Activated CD8-positive, alpha-beta T cell treated with anti-CD3 and anti-CD28 coated beads for 36 hours (primary cell): ENCODE data around the gene VSTM2B. TPM values are rescaled to one million over a fixed set of nuclear protein-coding genes. Genes with fewer than 3 reads are reported as not detected.

Experiments used
- ATAC-seq: fragments of 200-7000 bp; cut with Tn5 transposase; one replicate; pipeline ENCODE4 v1.10.0; 2021; ENCODE audit warnings: mild to moderate bottlenecking, moderate library complexity
- CTCF ChIA-PET: fragments of 350-600 bp; sonication (Branson Sonifier 250); formaldehyde crosslinking; loops from one replicate; lab custom pipeline; 2021; ENCODE audit warnings: antibody characterized with exemption; lab: Charles Lee
- POLR2A ChIA-PET: fragments of 350-600 bp; sonication (Branson Sonifier 250); formaldehyde crosslinking; loops from one replicate; lab custom pipeline; 2021; ENCODE audit warnings: antibody characterized with exemption; lab: Charles Lee
- DNase-seq: peaks from one replicate; pipeline ENCODE4 v3.0.0-alpha.2; 2020
- H3K27ac Mint-ChIP-seq: one replicate; pipeline ENCODE4 v1.8.0; 2021; ENCODE audit warnings: mild to moderate bottlenecking, mixed read lengths
- H3K27me3 Mint-ChIP-seq: one replicate; pipeline ENCODE4 v1.8.0; 2021; ENCODE audit warnings: mixed read lengths
- H3K36me3 Mint-ChIP-seq: one replicate; pipeline ENCODE4 v1.8.0; 2021; ENCODE audit warnings: low read depth, mixed read lengths
- H3K4me1 Mint-ChIP-seq: one replicate; pipeline ENCODE4 v1.8.0; 2021; ENCODE audit warnings: low read depth, mixed read lengths
- H3K4me3 Mint-ChIP-seq: one replicate; pipeline ENCODE4 v1.8.0; 2021; ENCODE audit warnings: mild to moderate bottlenecking, moderate library complexity, mixed read lengths
- H3K9me3 Mint-ChIP-seq: one replicate; pipeline ENCODE4 v1.8.0; 2021; ENCODE audit warnings: mixed read lengths
- intact Hi-C: fragments of 100-400 bp; cut with micrococcal nuclease; formaldehyde crosslinking; loops from one replicate; pipeline ENCODE4 v1.10.0; 2022
- total RNA-seq, 2 experiments: library from RNA; stranded (reverse); gene quantifications; one replicate each; pipeline ENCODE4 v1.2.3, GENCODE V29; 2021
- TF ChIP-seq, protein P1 (sequence below): fragments of 200-600 bp; IDR thresholded peaks from one replicate; pipeline ENCODE4 v1.8.0; 2022; ENCODE audit warnings: antibody characterized with exemption, mild to moderate bottlenecking

Gene VSTM2B
- total RNA-seq, 2 experiments from 2014 or later: not detected

DNA sequence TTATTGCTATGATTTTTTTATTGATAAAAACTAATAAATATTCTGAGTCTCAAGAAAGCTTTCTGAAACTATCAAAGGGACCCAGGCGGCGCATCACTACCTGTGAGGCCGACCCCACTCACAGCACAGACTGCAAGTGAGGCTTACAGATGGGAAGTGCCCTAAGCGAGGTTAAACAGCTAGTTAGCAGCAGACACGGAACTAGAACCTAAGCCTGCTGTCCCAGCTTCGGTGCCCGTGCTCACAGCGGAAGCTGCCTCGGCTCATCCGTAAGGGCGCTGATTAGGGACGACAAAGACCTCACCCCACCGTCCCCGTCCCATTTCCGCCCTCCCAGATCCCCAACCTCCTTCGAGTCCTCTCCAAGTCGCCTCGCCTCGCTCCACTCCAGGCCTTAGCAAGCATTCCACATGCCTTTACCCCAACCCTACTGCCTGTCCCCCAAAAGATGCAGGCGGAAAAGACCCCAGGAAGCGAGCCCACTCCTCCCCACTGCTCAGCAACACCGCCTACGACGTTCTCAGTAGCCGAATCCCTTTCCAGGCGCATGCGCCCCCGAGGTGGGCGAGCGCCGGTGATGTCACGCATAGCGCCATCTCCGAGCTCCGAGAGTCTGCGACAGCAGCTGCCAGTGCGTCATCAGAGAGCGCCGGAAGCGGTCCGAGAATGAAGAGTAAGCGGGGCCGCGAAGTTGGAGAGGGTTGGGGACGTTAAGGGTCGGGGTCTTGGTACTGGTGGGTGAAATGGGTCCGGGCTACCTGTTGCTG lies 80.0 kb downstream of the VSTM2B start, which contains the start of gene POP4:
TSS of gene POP4 (plus strand) at position 631 of the 767 bp plus-strand sequence. CDS start at position 667, 36 bp downstream.
- intact Hi-C loops: no loop called here

DNA sequence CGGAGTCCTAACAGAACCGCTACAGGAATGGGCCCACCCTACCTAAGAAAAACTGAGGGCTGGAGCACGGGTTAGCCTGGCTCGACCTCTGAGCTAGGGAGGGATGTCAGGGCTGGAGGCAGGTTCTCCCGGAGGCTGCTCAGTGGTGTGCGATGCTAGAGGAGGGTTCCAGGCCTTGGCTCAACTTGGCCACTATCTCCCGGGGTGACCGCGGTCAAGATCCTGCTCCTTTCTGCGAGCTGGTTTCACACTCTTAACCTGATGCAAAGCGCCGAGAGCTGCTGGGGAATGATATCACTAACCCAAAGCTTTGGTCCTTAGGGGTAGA lies 80.6 kb downstream of the VSTM2B start:
- no peak for DNase-seq
- Mint-ChIP-seq H3K9me3 (no peaks in the 10 kb centered on the region), H3K27me3 (no peaks in the 10 kb centered on the region), H3K4me1 (peaks cover 28% of the 10 kb centered on the region), H3K27ac (peak overlapping the region; percentile 100), H3K4me3 (peak overlapping the region; percentile 96), H3K36me3 (peaks cover 17% of the 10 kb centered on the region)
- peak; percentile 28 for ATAC-seq
- ChIA-PET CTCF (interaction anchor here (1.0 to 8.9 kb wide), 11 partner anchors 8 to 153 kb away, joined by 3 to 217 read pairs (median 6); partner anchors contain the start of genes C19orf12 and PLEKHF1), POLR2A (interaction anchor here (0.8 to 3.7 kb wide), 20 partner anchors 8 to 119 kb away, joined by 3 to 36 read pairs (median 8); partner anchors contain the start of genes C19orf12 and PLEKHF1)
- intact Hi-C loops: no loop called here
- TF ChIP-seq, protein P1, sequence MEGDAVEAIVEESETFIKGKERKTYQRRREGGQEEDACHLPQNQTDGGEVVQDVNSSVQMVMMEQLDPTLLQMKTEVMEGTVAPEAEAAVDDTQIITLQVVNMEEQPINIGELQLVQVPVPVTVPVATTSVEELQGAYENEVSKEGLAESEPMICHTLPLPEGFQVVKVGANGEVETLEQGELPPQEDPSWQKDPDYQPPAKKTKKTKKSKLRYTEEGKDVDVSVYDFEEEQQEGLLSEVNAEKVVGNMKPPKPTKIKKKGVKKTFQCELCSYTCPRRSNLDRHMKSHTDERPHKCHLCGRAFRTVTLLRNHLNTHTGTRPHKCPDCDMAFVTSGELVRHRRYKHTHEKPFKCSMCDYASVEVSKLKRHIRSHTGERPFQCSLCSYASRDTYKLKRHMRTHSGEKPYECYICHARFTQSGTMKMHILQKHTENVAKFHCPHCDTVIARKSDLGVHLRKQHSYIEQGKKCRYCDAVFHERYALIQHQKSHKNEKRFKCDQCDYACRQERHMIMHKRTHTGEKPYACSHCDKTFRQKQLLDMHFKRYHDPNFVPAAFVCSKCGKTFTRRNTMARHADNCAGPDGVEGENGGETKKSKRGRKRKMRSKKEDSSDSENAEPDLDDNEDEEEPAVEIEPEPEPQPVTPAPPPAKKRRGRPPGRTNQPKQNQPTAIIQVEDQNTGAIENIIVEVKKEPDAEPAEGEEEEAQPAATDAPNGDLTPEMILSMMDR: no peak

More for the DNA sequence above, 80.0 kb downstream of the VSTM2B start, which contains the start of gene POP4:
- peak; percentile 99 for DNase-seq
- Mint-ChIP-seq H3K36me3 (peaks cover 13% of the 10 kb centered on the region), H3K4me3 (peak within 1 kb of the TSS; percentile 96), H3K4me1 (peaks cover 23% of the 10 kb centered on the region), H3K9me3 (no peaks in the 10 kb centered on the region), H3K27ac (peak within 1 kb of the TSS; percentile 100), H3K27me3 (no peaks in the 10 kb centered on the region)
- POLR2A ChIA-PET: interaction anchor here (0.6 to 3.7 kb wide), 22 partner anchors 9 to 111 kb away, joined by 3 to 36 read pairs (median 7); partner anchors contain the start of genes C19orf12 and PLEKHF1
- CTCF ChIA-PET: interaction anchor here (1.0 to 8.9 kb wide), 11 partner anchors 9 to 154 kb away, joined by 3 to 217 read pairs (median 6); partner anchors contain the start of genes C19orf12 and PLEKHF1
- ATAC-seq: peak; percentile 88
- TF ChIP-seq, protein P1: no peak

DNA sequence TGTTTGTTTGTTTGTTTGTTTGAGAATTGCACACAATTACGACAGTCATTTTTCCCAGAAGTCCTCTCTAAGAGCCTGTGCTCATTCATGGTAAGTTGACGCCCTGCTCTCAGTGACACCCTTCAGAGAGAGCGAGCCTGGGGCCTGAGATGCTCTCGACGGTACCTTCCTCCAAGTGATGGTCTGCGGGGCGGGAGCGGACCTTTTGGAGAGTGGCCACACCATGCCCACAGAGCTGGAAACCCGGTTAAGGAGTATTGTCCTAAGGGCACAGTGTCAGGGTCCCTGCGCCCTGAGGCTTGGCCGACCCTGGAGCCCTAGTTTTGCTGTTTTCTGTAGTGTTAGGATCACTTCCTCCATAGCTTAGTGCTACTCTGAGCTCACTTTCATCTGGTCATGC lies 83.8 kb downstream of the VSTM2B start:
- POLR2A ChIA-PET: interaction anchor here (0.8 to 4.2 kb wide), 10 partner anchors 11 to 254 kb away, joined by 3 to 30 read pairs (median 8); partner anchors contain the start of genes C19orf12 and PLEKHF1
- CTCF ChIA-PET: interaction anchor here (1.0 to 8.9 kb wide), 28 partner anchors 8 to 143 kb away, joined by 3 to 217 read pairs (median 6); partner anchors contain the start of genes C19orf12 and PLEKHF1
- H3K4me1 Mint-ChIP-seq: peaks cover 25% of the 10 kb centered on the region
- no peaks in the 10 kb centered on the region for H3K9me3 Mint-ChIP-seq
- no peaks in the 10 kb centered on the region for H3K27me3 Mint-ChIP-seq
- TF ChIP-seq, protein P1: no peak
- ATAC-seq (no peak), DNase-seq (no peak)
- intact Hi-C loops: loop anchor here (1.0 to 2.0 kb wide), 2 partner anchors 82 to 107 kb away; no protein-coding TSS in a partner anchor
- peak overlapping the region; percentile 38 for H3K27ac Mint-ChIP-seq
- H3K4me3 Mint-ChIP-seq: no peak overlapping the region
- peaks cover 42% of the 10 kb centered on the region for H3K36me3 Mint-ChIP-seq

DNA sequence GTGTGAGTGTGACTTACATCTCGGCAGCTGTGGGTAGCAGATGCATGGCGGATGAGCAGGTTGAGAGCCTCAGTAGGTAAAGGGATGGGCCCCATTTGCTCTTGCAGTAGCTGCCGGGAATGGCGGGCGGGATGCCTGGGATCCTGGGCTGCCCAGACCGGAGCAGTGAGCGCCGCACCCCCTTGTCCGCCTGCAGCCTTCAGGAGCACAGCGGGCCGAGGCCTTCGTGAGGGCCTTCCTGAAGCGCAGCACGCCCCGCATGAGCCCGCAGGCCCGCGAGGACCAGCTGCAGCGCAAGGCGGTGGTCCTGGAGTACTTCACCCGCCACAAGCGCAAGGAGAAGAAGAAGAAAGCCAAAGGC lies 84.4 kb downstream of the VSTM2B start:
- ATAC-seq: no peak
- TF ChIP-seq, protein P1: no peak
- peaks cover 47% of the 10 kb centered on the region for H3K36me3 Mint-ChIP-seq
- no peaks in the 10 kb centered on the region for H3K27me3 Mint-ChIP-seq
- H3K9me3 Mint-ChIP-seq: no peaks in the 10 kb centered on the region
- intact Hi-C loops: loop anchor here (1.0 to 2.0 kb wide), 2 partner anchors 81 to 107 kb away; no protein-coding TSS in a partner anchor
- ChIA-PET CTCF (interaction anchor here (0.6 to 8.9 kb wide), 37 partner anchors 8 to 142 kb away, joined by 3 to 217 read pairs (median 5); partner anchors contain the start of genes C19orf12 and PLEKHF1), POLR2A (interaction anchor here (0.8 to 4.2 kb wide), 11 partner anchors 10 to 254 kb away, joined by 3 to 30 read pairs (median 5); partner anchors contain the start of genes C19orf12 and PLEKHF1)
- no peak overlapping the region for H3K4me3 Mint-ChIP-seq
- peaks cover 25% of the 10 kb centered on the region for H3K4me1 Mint-ChIP-seq
- DNase-seq: no peak
- H3K27ac Mint-ChIP-seq: peak overlapping the region; percentile 38
